Superior temporal gyrus (tissue), 1 donor: ENCODE measurements around the gene TMEM255B.
"Not testable (repeated sequence)": the region's sequence is repeated elsewhere in the genome, so short reads cannot be mapped to it uniquely, and the experiment has no call there.

Experiments
- DNase-seq: peaks from one replicate; pipeline ENCODE4 v3.0.0-alpha.2; 2016; ENCODE audit errors: extremely low spot score

The TMEM255B gene

GRCh38 chr13:113748862-113749451 is 10.1 kb upstream of the TMEM255B start:
- DNase-seq = no peak

- DNase-seq = no peak
These were observed 9.5 kb upstream of the TMEM255B start for GRCh38 chr13:113749507-113749906.

DNA sequence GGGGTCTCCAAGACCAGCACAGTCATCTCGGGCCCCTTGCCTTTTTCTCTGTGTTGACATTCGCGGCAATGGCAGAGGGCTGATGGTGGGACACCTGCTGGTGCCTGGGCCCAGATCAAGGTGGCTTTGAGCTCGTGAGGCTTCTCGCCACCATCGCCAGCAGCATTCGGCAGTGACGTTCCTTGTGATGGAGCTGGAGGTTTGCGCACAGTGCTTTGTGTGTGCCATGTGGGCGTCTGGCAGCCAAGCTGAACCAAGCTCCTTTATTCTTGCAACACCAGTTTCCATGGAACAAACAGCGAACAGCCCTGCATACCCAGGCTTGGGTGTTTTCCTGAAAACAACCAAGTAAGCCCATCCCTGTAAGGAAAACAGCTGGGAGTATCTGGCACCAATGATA is 9.1 kb upstream of the TMEM255B start:
- peak; percentile 38 for DNase-seq

DNA sequence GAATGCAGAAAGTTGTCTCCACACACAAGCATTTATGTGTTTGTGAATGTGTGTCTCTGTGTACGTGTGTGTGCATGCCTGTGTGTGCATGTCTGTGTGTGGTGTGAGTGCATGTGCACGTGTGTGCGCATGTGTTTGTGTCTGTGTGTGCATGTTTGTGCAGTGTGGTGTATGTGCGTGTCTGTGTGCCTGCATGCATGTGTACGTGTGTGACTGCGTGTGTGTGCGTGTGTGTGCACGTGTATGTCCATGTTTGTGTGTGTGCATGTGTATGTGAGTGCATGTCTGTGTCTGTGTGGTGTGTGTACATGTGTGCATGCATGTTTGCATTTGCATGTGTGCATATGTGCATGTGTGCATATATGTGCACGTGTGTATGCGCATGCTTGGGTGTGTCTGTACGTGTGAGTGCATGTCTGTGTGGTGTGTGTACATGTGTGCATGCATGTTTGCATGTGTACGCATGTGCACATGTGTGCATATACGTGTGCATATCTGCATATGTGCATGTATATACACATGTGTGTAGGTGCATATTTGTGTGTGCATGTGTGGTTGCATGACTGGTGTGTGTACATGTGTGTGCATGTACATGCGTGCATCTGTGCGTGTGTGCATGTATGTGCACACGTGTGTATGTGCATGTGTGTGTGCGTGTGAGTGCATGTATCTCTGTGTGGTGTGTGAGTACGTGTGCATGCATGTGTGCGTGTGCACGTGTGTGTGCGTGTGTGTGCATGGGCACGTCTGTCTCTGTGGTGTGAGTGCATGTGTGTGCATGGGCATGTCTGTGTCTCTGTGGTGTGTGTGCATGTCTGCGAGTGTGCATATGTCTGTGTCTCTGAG is 8.2 kb upstream of the TMEM255B start:
- DNase-seq = no peak

DNA sequence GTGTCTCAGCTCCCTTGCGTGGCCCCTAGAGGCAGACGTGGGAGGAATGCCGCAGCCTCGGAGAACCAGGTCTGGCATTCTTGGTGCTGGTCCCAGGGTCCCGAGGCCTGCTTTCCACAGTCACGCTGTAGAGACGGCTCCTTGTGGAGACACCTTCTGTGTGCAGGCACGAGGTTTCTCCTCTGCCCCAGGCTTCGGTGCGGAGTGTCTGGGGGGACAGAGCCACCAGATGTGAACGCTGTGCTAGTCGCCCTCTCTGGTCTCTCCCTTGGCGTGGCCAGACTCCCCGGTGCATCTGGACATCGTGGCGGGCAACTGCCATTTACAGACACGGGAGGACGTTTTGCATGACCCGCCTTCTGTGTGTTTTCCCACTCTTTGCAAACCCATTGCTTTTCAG is 7.5 kb upstream of the TMEM255B start:
- no peak for DNase-seq

GRCh38 chr13:113752211-113752986 is 6.6 kb upstream of the TMEM255B start:
- not testable (repeated sequence) for DNase-seq

DNA sequence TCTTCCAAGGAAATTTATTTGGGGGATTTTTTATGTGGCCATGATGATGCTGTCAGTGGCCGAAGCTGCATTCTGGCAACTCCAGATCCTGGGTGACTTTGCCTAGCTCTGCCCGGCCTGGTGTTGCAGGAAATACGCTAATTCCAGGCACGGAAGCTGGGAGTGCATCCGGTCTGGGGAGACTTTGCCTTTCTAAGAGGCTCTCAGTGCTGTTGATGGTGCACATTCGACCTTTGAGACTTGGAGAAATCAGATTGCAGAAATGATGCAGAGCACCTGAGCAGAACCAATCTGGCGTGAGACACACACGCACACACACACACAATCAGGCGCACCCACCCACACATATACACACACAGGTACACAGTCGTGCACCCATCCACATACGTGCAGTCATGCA is 5.9 kb upstream of the TMEM255B start:
- no peak for DNase-seq

GRCh38 chr13:113754242-113754641 is 4.8 kb upstream of the TMEM255B start:
- DNase-seq = no peak

- DNase-seq = no peak
These were observed 4.3 kb upstream of the TMEM255B start for GRCh38 chr13:113754691-113755090.

GRCh38 chr13:113756441-113757097 is 2.5 kb upstream of the TMEM255B start:
- no peak for DNase-seq

- DNase-seq = no peak
These were observed 605 bp downstream of the TMEM255B start for GRCh38 chr13:113759525-113760137.

DNA sequence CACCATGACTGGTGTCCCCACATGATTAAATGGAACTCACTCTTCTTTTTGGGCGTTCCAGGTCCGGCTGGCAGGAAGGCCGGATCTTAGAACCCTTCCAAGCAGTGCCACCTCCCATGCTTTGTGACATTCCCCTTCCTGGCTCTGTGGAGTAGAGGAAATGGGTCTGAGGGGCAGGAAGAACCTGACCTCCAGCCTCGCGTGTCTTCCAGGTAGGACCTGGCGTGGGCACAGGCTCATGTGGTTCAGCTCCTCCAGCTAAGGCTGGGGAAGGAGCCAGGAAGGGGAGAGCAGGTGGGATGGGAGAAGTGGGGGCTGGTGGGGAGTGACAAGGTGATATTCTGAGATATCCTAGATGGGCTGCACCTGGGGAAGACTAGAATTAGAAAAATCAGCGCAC is 2.1 kb downstream of the TMEM255B start:
- DNase-seq = no peak

GRCh38 chr13:113762075-113762474 is 3.0 kb downstream of the TMEM255B start:
- DNase-seq = no peak

GRCh38 chr13:113762538-113762937 is 3.5 kb downstream of the TMEM255B start:
- DNase-seq = no peak

GRCh38 chr13:113763254-113763653 is 4.2 kb downstream of the TMEM255B start:
- DNase-seq = no peak

- DNase-seq = no peak
These were observed 5.2 kb downstream of the TMEM255B start for GRCh38 chr13:113763961-113764792.

DNA sequence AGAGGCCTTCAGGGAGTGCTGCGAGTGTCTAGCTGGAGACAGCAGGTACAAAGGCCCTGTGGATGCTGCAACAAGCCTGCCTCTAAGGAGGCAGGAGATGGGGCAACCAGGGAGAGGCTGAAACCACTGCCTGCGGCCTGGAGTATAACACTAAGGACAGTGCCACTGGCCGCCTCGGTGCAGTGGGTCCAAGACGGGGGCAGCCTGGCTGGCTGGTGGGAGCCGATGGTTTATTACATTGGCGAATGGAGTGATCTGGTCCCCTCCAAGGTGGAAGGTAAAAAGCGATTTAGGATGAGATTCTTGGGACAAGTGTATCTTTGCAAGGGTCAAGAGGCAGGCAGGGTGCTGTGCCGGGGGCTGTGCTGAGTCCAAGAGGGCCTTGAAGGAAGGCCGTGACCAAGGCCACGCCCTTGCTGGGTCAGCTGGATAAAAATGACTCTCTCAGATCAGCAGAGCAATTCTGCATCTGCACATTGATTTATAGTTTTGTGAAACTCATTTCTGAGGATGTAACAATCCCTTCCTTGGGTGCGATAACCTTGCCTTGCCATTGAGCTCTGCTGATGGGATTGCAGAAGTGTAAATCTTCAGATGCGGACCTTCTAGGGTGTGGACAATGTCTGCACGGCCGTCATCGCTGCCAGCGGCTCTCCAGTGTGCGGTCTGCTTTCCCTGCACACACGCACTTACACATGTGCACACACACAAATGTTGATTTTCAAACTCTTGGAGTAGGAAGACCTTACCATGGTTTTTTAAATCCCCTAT is 6.0 kb downstream of the TMEM255B start:
- no peak for DNase-seq

GRCh38 chr13:113765564-113765910 is 6.5 kb downstream of the TMEM255B start:
- no peak for DNase-seq

DNA sequence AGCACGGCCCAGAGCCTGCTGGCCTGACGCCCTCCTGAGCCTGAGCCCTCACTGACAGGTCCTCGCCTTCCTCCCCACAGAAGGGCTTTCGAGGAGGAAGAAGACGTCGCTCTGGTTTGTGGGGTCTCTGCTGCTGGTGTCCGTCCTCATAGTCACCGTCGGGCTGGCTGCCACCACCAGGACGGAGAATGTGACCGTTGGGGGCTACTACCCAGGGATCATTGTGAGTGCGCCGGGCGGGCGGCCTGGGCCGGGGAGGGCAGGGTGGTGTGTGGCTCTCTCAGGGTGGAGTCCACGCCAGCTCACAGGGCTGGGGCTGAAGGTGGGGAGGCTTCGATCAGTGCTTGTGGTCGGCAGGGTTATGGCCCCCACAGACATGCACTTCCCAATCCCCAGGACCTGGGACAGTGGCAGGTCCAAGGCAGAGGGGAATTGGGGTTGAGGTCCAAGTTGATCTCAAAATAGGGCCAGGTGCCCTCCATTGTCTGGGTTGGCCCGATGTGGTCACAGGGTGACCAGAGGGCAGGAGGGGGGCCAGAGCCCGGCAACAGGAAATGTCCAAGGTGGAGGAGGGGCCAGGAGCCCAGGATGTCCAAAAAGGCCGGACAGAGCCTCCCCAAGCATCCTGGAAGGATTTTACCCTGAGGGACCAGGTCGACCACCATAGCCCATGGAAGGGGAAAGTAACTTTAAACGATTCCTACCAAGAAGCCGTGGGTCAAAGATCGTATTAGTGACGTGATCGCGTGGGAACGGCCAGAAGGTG is 7.2 kb downstream of the TMEM255B start:
- DNase-seq = no peak
